ENCODE data around the gene CKB.

Gene CKB

GRCh38 chr14:103535891-103536565 lies 13.4 kb upstream of the CKB start:
- H3K4me1 Mint-ChIP-seq (ENCODE audit: low read depth), result peaks cover 1% of the 10 kb centered on the region
- no peak overlapping the region for H3K27ac Mint-ChIP-seq
- peaks cover 2% of the 10 kb centered on the region for H3K27me3 Mint-ChIP-seq (ENCODE audit: low read depth)
- DNase-seq (ENCODE audit: low spot score), result no peak
- H3K36me3 Mint-ChIP-seq (ENCODE audit: low read depth), result no peaks in the 10 kb centered on the region
- no peaks in the 10 kb centered on the region for H3K9me3 Mint-ChIP-seq
- no peak overlapping the region for H3K4me3 Mint-ChIP-seq

GRCh38 chr14:103535081-103535890 lies 12.7 kb upstream of the CKB start:
- Mint-ChIP-seq H3K4me1 (ENCODE audit: low read depth) (peaks cover 4% of the 10 kb centered on the region), H3K4me3 (no peak overlapping the region), H3K27ac (no peak overlapping the region), H3K9me3 (no peaks in the 10 kb centered on the region), H3K36me3 (ENCODE audit: low read depth) (peaks cover 1% of the 10 kb centered on the region), H3K27me3 (ENCODE audit: low read depth) (peaks cover 2% of the 10 kb centered on the region)
- no peak for DNase-seq (ENCODE audit: low spot score)

GRCh38 chr14:103534576-103535061 lies 12.0 kb upstream of the CKB start:
- H3K27me3 Mint-ChIP-seq (ENCODE audit: low read depth), result peaks cover 2% of the 10 kb centered on the region
- H3K9me3 Mint-ChIP-seq, result no peaks in the 10 kb centered on the region
- H3K4me3 Mint-ChIP-seq, result no peak overlapping the region
- H3K4me1 Mint-ChIP-seq (ENCODE audit: low read depth), result peaks cover 6% of the 10 kb centered on the region
- H3K36me3 Mint-ChIP-seq (ENCODE audit: low read depth), result peaks cover 3% of the 10 kb centered on the region
- no peak for DNase-seq (ENCODE audit: low spot score)
- H3K27ac Mint-ChIP-seq, result no peak overlapping the region

- Mint-ChIP-seq H3K9me3 (no peaks in the 10 kb centered on the region), H3K4me1 (ENCODE audit: low read depth) (peaks cover 6% of the 10 kb centered on the region), H3K36me3 (ENCODE audit: low read depth) (peaks cover 3% of the 10 kb centered on the region), H3K27ac (no peak overlapping the region), H3K4me3 (no peak overlapping the region), H3K27me3 (ENCODE audit: low read depth) (peaks cover 2% of the 10 kb centered on the region)
- no peak for DNase-seq (ENCODE audit: low spot score)
Measured at GRCh38 chr14:103533999-103534575, 11.5 kb upstream of the CKB start.

GRCh38 chr14:103533137-103533998 lies 10.7 kb upstream of the CKB start:
- H3K4me3 Mint-ChIP-seq, result no peak overlapping the region
- H3K27ac Mint-ChIP-seq, result no peak overlapping the region
- H3K4me1 Mint-ChIP-seq (ENCODE audit: low read depth), result peaks cover 6% of the 10 kb centered on the region

GRCh38 chr14:103532216-103533136 lies 9.8 kb upstream of the CKB start:
- Mint-ChIP-seq H3K4me1 (ENCODE audit: low read depth) (peaks cover 7% of the 10 kb centered on the region), H3K27ac (no peak overlapping the region), H3K9me3 (no peaks in the 10 kb centered on the region), H3K4me3 (no peak overlapping the region), H3K36me3 (ENCODE audit: low read depth) (peaks cover 3% of the 10 kb centered on the region), H3K27me3 (ENCODE audit: low read depth) (peaks cover 2% of the 10 kb centered on the region)
- DNase-seq (ENCODE audit: low spot score), result no peak

More at GRCh38 chr14:103533137-103533998, 10.7 kb upstream of the CKB start:
- no peak for DNase-seq (ENCODE audit: low spot score)
- H3K27me3 Mint-ChIP-seq (ENCODE audit: low read depth), result peaks cover 2% of the 10 kb centered on the region
- no peaks in the 10 kb centered on the region for H3K9me3 Mint-ChIP-seq
- peaks cover 3% of the 10 kb centered on the region for H3K36me3 Mint-ChIP-seq (ENCODE audit: low read depth)

- peaks cover 2% of the 10 kb centered on the region for H3K27me3 Mint-ChIP-seq (ENCODE audit: low read depth)
- DNase-seq (ENCODE audit: low spot score), result no peak
- no peaks in the 10 kb centered on the region for H3K9me3 Mint-ChIP-seq
- no peak overlapping the region for H3K27ac Mint-ChIP-seq
- H3K4me3 Mint-ChIP-seq, result peak overlapping the region; percentile 8
- H3K4me1 Mint-ChIP-seq (ENCODE audit: low read depth), result peaks cover 13% of the 10 kb centered on the region
- H3K36me3 Mint-ChIP-seq (ENCODE audit: low read depth), result peaks cover 3% of the 10 kb centered on the region
Measured at GRCh38 chr14:103531421-103532215, 9.0 kb upstream of the CKB start.

- Mint-ChIP-seq H3K4me3 (no peak overlapping the region), H3K27me3 (ENCODE audit: low read depth) (peaks cover 2% of the 10 kb centered on the region), H3K4me1 (ENCODE audit: low read depth) (peaks cover 13% of the 10 kb centered on the region), H3K9me3 (no peaks in the 10 kb centered on the region), H3K27ac (no peak overlapping the region), H3K36me3 (ENCODE audit: low read depth) (peaks cover 3% of the 10 kb centered on the region)
- no peak for DNase-seq (ENCODE audit: low spot score)
Measured at GRCh38 chr14:103530831-103531230, 8.2 kb upstream of the CKB start.

GRCh38 chr14:103530390-103530789 lies 7.8 kb upstream of the CKB start:
- Mint-ChIP-seq H3K9me3 (no peaks in the 10 kb centered on the region), H3K27me3 (ENCODE audit: low read depth) (peaks cover 2% of the 10 kb centered on the region), H3K36me3 (ENCODE audit: low read depth) (peaks cover 3% of the 10 kb centered on the region), H3K27ac (peak overlapping the region; percentile 98), H3K4me3 (peak overlapping the region; percentile 96), H3K4me1 (ENCODE audit: low read depth) (peaks cover 13% of the 10 kb centered on the region)
- DNase-seq (ENCODE audit: low spot score), result no peak

- no peak for DNase-seq (ENCODE audit: low spot score)
- Mint-ChIP-seq H3K36me3 (ENCODE audit: low read depth) (peaks cover 3% of the 10 kb centered on the region), H3K4me1 (ENCODE audit: low read depth) (peaks cover 13% of the 10 kb centered on the region), H3K9me3 (no peaks in the 10 kb centered on the region), H3K4me3 (peak overlapping the region; percentile 96), H3K27me3 (ENCODE audit: low read depth) (peaks cover 3% of the 10 kb centered on the region), H3K27ac (peak overlapping the region; percentile 98)
Measured at GRCh38 chr14:103529383-103530365, 7.0 kb upstream of the CKB start.

GRCh38 chr14:103528587-103529382 lies 6.2 kb upstream of the CKB start, which contains the start of gene TRMT61A:
Gene TRMT61A, plus strand, starts transcription at chr14:103529196. Its CDS starts 783 bp downstream, at chr14:103529979.
- H3K9me3 Mint-ChIP-seq, result no peaks in the 10 kb centered on the region
- peaks cover 3% of the 10 kb centered on the region for H3K36me3 Mint-ChIP-seq (ENCODE audit: low read depth)
- peaks cover 13% of the 10 kb centered on the region for H3K4me1 Mint-ChIP-seq (ENCODE audit: low read depth)
- DNase-seq (ENCODE audit: low spot score), result peak; percentile 65
- H3K27ac Mint-ChIP-seq, result peak within 1 kb of the TSS; percentile 98
- H3K27me3 Mint-ChIP-seq (ENCODE audit: low read depth), result peaks cover 12% of the 10 kb centered on the region
- H3K4me3 Mint-ChIP-seq, result peak within 1 kb of the TSS; percentile 96

All from T-helper 2 cell treated with Interferon-gamma antibody and Interleukin-4, amounts not matched to agents 5 μg/mL and 100 μg/mL, for 36 hours (primary cell).